Stimulated activated naive B cell treated with anti-CD40 and anti-IgM and Interleukin-4, amounts not matched to agents 10 μg/mL and 1 μg/mL and 100 μg/mL, for 72 hours (primary cell): ENCODE data around the gene LNX2.

ENCODE experiments used
- ATAC-seq, 2 donors: fragments of 150-1000 bp; cut with Tn5 transposase; replicated peaks; 2 replicates each; pipeline ENCODE4 v1.10.0; 2021; ENCODE audit warnings: moderate library complexity in 1 of 2
- DNase-seq: peaks from one replicate; pipeline ENCODE4 v3.0.0; 2021
- H3K27ac Mint-ChIP-seq: one replicate; pipeline ENCODE4 v1.8.0; 2022; ENCODE audit warnings: mild to moderate bottlenecking, mixed read lengths
- H3K27me3 Mint-ChIP-seq, 2 donors: one replicate each; pipeline ENCODE4 v1.8.0; 2022; ENCODE audit warnings: mixed read lengths in 2 of 2
- H3K36me3 Mint-ChIP-seq, 2 donors: one replicate each; pipeline ENCODE4 v1.8.0; 2022; ENCODE audit warnings: mixed read lengths in 2 of 2, mild to moderate bottlenecking in 1 of 2
- H3K4me1 Mint-ChIP-seq, 2 donors: one replicate each; pipeline ENCODE4 v1.8.0; 2022; ENCODE audit warnings: mixed read lengths in 2 of 2, mild to moderate bottlenecking in 1 of 2
- H3K4me3 Mint-ChIP-seq, 2 donors: one replicate each; pipeline ENCODE4 v1.8.0; 2022; ENCODE audit warnings: mild to moderate bottlenecking in 2 of 2, mixed read lengths in 2 of 2, moderate library complexity in 1 of 2
- H3K9me3 Mint-ChIP-seq, 2 donors: one replicate each; pipeline ENCODE4 v1.8.0; 2022; ENCODE audit warnings: mixed read lengths in 2 of 2, mild to moderate bottlenecking in 1 of 2

The LNX2 gene

DNA sequence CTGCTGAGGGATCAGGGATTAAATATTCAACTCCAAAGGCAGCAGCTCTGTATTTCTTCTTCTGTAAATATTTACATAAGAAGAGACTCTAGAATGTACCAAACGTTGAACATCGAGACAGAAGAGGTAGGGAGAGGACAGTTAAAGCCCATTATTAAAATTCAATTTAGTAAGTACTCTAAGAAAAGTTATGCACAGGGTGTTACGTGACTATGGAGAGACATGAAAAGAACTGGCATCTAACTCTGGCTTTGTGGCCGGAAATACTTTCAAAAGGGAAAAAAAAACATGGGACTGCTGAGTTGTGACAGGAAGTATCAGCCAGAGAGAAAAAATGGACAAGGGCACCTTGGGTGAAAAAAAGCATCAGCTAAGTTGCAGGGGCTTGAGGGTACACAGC is 36.7 kb downstream of the LNX2 start:
- H3K4me1 Mint-ChIP-seq, result peaks cover 7 to 18% of the 10 kb centered on the region in 2 donors
- DNase-seq, result no peak
- H3K36me3 Mint-ChIP-seq, result peaks cover 2 to 7% of the 10 kb centered on the region in 2 donors
- no peak for ATAC-seq
- H3K4me3 Mint-ChIP-seq, result no peak overlapping the region
- no peaks in the 10 kb centered on the region for H3K27me3 Mint-ChIP-seq
- H3K9me3 Mint-ChIP-seq, result peaks cover 0 to 4% of the 10 kb centered on the region in 2 donors
- peak overlapping the region; percentile 47 for H3K27ac Mint-ChIP-seq

DNA sequence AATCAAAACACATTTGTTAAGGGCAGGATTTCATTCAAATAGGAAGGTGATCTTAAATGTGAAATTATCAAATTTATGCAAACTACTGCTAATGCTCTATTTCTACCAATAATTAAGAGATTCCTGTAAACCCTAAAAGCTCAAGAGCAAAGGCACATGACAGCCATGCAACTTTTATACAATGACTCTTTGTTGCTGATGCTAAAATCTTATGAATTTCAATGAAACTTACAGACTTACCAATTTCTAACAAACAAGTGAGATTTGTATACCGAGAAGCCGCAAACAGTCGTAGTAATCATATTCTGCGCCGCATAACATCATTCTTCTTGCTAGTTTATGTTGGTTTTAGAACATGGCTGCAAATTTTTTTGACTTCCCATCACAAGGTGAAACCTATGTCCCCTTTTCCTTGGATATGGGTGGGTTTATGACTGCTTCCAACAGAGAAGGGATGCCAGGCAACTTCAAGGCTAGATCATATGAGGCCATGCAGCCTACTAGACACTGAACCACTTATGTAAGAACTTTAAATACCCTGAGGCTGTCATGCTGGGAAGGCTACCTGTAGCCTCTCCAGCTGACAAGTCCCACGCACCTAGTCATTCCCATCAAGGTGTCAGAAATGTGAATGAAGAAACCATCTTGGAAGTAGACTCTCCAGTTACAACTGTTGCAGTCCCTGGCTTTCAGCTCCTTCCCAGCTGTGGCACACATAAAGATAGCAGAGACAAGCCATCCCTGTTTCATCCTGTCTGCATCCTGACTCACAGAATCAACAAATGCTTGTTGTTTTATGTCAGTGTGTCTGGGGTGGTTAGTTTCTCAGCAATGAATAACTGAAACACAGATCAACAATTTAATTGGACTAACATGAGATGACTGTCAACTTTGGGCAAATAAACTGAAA is 42.0 kb downstream of the LNX2 start:
- H3K4me1 Mint-ChIP-seq, result peaks cover 2 to 4% of the 10 kb centered on the region in 2 donors
- no peak overlapping the region for H3K27ac Mint-ChIP-seq

DNA sequence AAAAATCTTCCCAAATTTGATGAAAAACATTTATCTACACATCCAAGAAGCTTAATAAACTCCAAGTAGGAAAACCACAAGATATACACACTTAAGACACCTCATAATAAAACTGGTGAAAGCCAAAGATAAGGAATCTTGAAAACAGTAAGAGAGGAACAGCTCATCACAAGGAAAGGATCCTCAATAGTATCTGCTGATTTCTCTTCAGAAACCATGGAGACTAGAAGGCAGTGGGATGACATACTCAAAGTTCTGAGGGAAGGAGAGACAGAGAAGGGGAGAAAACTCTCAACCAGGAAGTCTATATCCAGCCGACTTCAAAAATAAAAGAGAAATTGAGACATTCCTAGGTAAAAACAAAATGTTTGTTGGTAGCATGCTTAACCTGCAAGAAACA is 45.7 kb downstream of the LNX2 start:
- ATAC-seq, result no peak
- Mint-ChIP-seq H3K27ac (no peak overlapping the region), H3K4me3 (no peak overlapping the region), H3K27me3 (no peaks in the 10 kb centered on the region), H3K9me3 (peaks cover 0 to 3% of the 10 kb centered on the region in 2 donors), H3K4me1 (peaks cover 7 to 11% of the 10 kb centered on the region in 2 donors), H3K36me3 (peaks cover 11 to 20% of the 10 kb centered on the region in 2 donors)
- DNase-seq, result no peak

More for the DNA sequence above, 42.0 kb downstream of the LNX2 start:
- H3K4me3 Mint-ChIP-seq, result no peak overlapping the region
- peaks cover 14 to 21% of the 10 kb centered on the region in 2 donors for H3K36me3 Mint-ChIP-seq
- H3K27me3 Mint-ChIP-seq, result no peaks in the 10 kb centered on the region
- no peak for DNase-seq
- peaks cover 0 to 3% of the 10 kb centered on the region in 2 donors for H3K9me3 Mint-ChIP-seq
- no peak for ATAC-seq

DNA sequence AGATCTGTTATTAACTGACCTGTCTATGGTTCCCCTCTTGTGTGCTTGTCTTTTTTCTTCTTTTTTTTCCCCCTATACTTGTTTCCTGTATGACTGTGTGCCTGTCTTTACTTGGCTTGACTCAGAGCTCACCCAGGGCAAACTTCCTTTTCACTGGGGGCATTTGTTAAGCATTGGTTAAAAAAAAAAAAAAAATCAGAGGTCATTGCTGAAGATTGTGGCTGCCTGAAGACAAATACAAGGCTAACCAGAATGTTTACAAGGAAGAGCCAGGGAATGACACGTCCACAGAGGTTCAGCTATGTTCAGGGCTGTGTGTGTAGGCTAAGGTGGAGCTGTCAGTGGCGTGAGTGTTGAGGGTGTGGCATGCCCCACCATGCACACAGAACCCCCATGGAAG is 47.1 kb downstream of the LNX2 start:
- H3K4me3 Mint-ChIP-seq, result no peak overlapping the region
- ATAC-seq (no peak), DNase-seq (no peak)
- peaks cover 11 to 28% of the 10 kb centered on the region in 2 donors for H3K36me3 Mint-ChIP-seq
- H3K4me1 Mint-ChIP-seq, result peaks cover 7 to 11% of the 10 kb centered on the region in 2 donors
- no peak overlapping the region for H3K27ac Mint-ChIP-seq
- no peaks in the 10 kb centered on the region for H3K27me3 Mint-ChIP-seq
- H3K9me3 Mint-ChIP-seq, result peaks cover 0 to 3% of the 10 kb centered on the region in 2 donors

DNA sequence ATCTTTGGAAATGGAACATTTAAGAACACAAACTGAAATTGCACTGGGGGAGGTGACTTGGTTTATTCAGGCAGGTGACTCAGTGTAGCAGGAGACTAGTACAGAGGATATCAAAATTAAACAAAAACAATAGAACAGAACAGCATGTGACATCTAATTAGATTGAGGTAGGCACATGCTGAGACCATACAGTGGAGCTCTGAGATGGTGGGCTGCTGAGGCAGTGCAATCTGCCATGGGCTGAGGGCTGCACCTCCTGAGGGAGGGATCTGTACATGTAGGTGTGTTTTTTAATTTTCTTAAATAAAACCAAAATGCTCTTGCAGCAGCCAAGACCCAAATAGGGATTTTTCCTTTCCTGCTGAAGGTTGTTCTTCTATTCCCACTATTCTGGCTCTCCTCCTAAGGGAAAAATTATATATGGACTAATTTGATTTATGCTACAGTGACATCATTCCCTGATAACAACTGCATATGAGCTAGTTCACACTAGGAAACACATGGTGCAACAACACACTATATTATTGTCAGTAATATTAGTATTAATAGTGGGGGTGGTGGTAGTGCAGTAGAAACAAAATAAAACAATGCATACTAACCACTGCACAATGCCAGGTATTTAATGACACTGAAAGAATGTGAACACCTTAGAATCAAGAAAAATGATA is 48.0 kb downstream of the LNX2 start:
- Mint-ChIP-seq H3K4me1 (peaks cover 7 to 11% of the 10 kb centered on the region in 2 donors), H3K4me3 (no peak overlapping the region), H3K9me3 (peaks cover 0 to 3% of the 10 kb centered on the region in 2 donors), H3K36me3 (peaks cover 11 to 28% of the 10 kb centered on the region in 2 donors), H3K27me3 (no peaks in the 10 kb centered on the region), H3K27ac (no peak overlapping the region)
- DNase-seq (no peak), ATAC-seq (no peak)

DNA sequence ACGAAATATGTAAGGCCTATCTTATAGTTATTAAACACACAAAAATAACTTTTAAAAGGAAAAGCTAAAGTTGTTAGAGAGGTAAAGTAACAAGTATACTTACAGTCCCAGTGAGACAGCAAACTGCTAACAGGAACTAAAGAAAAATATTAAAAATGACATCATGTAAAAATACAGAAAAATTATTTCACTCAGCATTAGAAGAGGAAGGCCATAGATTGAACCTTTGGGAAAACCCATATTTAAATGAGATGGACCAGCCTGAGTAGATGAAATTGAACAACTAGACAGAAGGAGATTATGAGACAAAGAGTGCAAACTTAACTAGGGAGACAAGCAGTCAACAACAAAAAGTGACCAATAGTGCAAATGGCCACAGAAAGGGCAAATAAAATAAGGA is 49.4 kb downstream of the LNX2 start:
- H3K36me3 Mint-ChIP-seq, result peaks cover 11 to 24% of the 10 kb centered on the region in 2 donors
- no peak overlapping the region for H3K4me3 Mint-ChIP-seq
- no peak for DNase-seq
- no peak overlapping the region for H3K27ac Mint-ChIP-seq
- peaks cover 0 to 3% of the 10 kb centered on the region in 2 donors for H3K9me3 Mint-ChIP-seq
- no peaks in the 10 kb centered on the region for H3K27me3 Mint-ChIP-seq
- peaks cover 7 to 11% of the 10 kb centered on the region in 2 donors for H3K4me1 Mint-ChIP-seq
- peak in 1 of 2 donors; percentile 41 for ATAC-seq

DNA sequence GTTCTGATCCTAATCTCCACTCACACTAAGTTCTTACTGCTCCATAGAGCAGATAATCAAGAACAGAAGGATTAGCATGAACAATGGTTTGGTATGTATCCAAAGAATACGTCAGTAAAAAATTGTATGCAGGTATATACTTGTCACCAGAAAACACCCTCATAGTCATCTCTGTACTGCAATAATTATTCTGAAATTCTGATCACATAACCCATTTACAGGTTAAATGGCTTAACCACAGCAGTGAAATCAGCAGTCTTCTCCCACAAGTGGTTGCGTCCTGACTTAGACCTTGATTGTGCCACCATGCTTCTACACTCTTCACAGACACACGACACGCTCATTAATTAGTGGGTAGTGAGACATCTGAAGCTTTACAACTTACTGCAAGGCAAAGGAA is 50.9 kb downstream of the LNX2 start:
- ATAC-seq (no peak), DNase-seq (no peak)
- Mint-ChIP-seq H3K27ac (no peak overlapping the region), H3K4me1 (peaks cover 7 to 11% of the 10 kb centered on the region in 2 donors), H3K9me3 (peaks cover 0 to 3% of the 10 kb centered on the region in 2 donors), H3K4me3 (no peak overlapping the region), H3K27me3 (no peaks in the 10 kb centered on the region), H3K36me3 (peaks cover 0 to 16% of the 10 kb centered on the region in 2 donors)

DNA sequence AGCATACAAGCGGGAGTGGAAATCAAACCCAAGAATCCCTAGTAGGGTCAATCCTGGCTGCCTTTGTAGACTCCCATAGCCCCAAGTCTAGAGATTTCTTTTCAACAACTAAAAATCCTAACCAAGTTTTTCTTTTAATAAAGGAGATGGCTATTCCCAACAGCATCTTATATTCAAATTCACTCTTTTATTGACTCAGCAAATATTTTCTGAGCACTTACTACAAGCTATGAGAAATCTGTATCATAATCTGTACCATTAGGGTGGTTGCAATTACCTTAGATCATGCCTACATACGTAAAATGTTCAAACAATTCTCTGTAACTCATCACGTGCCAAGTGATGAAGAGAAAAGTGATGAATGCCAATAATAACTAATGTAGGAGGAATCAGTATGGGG is 54.5 kb downstream of the LNX2 start:
- H3K36me3 Mint-ChIP-seq, result peaks cover 7 to 22% of the 10 kb centered on the region in 2 donors
- peaks cover 0 to 1% of the 10 kb centered on the region in 2 donors for H3K4me1 Mint-ChIP-seq
- H3K9me3 Mint-ChIP-seq, result no peaks in the 10 kb centered on the region
- no peak for ATAC-seq
- no peaks in the 10 kb centered on the region for H3K27me3 Mint-ChIP-seq
- DNase-seq, result no peak
- H3K4me3 Mint-ChIP-seq, result no peak overlapping the region
- H3K27ac Mint-ChIP-seq, result no peak overlapping the region

DNA sequence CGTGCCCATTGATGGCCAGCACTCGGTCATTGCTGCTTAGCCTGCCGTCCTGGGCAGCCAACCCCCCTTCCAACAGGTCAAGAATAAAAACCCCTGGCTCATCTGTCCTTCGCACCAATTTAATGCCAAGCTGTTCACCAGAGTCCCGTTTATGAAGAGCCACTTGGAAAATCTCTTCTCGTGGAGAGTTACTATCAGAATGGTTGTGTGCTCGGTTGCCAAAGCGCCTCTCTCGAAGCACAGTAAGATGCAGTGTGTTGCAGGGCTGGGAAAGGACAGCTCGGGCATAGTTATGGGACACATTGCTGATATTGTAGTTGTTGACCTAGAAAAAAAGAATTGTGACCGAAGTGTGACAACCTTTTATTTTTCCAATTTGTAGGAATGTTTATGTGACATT is 57.9 kb downstream of the LNX2 start:
- no peak overlapping the region for H3K4me3 Mint-ChIP-seq
- DNase-seq (no peak), ATAC-seq (no peak)
- no peaks in the 10 kb centered on the region for H3K27me3 Mint-ChIP-seq
- no peaks in the 10 kb centered on the region for H3K9me3 Mint-ChIP-seq
- peaks cover 12 to 15% of the 10 kb centered on the region in 2 donors for H3K36me3 Mint-ChIP-seq
- H3K27ac Mint-ChIP-seq, result no peak overlapping the region
- H3K4me1 Mint-ChIP-seq, result no peaks in the 10 kb centered on the region

DNA sequence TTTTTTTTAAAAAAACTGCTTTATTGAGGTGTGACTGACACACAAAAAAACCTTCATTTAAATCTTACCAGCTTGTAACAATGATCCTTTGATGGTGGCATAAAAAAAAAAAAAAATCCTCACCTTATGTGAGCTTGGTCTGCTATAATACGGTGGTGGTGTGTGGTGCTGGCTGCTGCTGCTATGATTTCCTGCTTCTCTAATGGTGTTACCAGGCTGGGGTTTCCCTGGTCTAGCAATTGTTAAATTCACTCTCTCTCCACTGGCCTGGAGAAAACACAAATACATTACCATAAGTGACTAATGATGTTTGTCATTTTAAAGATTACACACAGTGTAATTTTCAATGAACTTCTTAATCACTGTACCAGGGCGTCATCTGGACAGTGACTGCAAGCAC is 60.6 kb downstream of the LNX2 start:
- H3K27me3 Mint-ChIP-seq, result no peaks in the 10 kb centered on the region
- no peak for DNase-seq
- H3K4me3 Mint-ChIP-seq, result no peak overlapping the region
- peaks cover 24 to 26% of the 10 kb centered on the region in 2 donors for H3K36me3 Mint-ChIP-seq
- no peak overlapping the region for H3K27ac Mint-ChIP-seq
- H3K4me1 Mint-ChIP-seq, result no peaks in the 10 kb centered on the region
- H3K9me3 Mint-ChIP-seq, result no peaks in the 10 kb centered on the region
- no peak for ATAC-seq

DNA sequence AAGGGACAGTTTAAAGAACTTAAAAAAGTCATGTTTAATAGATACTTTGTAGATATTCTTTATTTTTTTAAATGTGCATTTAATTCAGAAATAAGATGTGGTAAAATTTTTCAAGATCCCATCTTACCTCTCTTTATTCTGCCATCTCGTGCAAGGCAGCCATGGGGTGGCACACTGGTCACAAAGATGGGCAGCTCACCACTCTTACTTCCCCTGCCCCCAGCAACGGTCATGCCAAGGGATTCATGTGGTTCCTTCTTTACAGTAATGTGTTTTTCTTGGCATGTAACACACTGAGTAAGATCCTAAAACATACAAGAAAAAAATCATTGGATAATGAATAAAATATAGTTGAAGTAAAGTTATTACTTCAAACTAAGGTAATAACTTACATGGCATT is 64.2 kb downstream of the LNX2 start:
- peaks cover 12 to 26% of the 10 kb centered on the region in 2 donors for H3K36me3 Mint-ChIP-seq
- H3K27me3 Mint-ChIP-seq, result no peaks in the 10 kb centered on the region
- no peaks in the 10 kb centered on the region for H3K9me3 Mint-ChIP-seq
- H3K27ac Mint-ChIP-seq, result no peak overlapping the region
- no peak for DNase-seq
- ATAC-seq, result no peak
- no peak overlapping the region for H3K4me3 Mint-ChIP-seq
- H3K4me1 Mint-ChIP-seq, result no peaks in the 10 kb centered on the region

DNA sequence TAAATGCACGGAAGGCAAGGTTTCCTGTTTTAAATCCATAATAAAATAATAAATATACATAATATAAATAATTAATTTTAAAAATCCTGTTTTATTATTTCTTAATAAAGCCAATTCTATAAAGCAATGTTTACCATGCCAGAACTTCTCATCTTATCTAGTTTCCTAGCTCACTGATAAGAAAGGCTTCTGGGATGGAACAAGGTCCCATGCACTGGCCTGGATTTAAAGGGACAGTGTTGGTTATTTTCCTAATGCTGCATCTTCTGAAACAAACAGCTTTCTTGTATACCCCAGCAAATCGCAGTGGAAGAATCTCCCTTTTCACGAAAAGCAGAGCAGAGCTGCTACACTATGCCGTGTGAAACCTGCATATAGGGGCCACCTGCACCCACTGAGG is 68.8 kb downstream of the LNX2 start:
- Mint-ChIP-seq H3K27ac (no peak overlapping the region), H3K36me3 (peaks cover 32 to 39% of the 10 kb centered on the region in 2 donors), H3K4me3 (no peak overlapping the region), H3K9me3 (no peaks in the 10 kb centered on the region), H3K27me3 (no peaks in the 10 kb centered on the region), H3K4me1 (no peaks in the 10 kb centered on the region)
- ATAC-seq, result no peak
- DNase-seq, result no peak

DNA sequence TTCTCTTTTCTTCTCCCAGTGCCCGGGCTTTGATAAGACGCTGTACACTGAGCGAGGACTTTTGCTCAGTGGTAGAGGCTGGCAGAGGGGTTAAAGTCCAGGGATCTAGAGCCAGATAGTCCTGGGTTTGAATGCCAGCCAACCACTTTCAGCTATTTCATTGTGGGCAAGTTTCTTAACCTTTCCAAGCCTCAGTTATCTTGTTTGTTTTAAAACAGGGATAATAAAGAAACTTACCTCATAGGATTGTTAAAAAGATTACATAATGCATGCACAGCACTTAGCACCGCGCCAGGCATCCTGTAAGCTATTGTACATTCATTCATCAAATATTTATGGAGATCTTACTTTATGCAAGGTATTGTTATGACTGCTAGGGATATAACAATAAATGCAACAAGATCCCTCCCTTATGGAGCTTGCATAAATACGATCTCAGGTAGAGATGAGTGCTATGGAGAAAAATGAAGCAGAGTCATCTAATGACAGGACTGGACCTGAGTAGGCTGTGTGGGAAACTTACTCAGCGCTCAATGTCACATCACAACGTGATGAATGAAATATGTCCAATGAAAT is 70.8 kb downstream of the LNX2 start:
- DNase-seq (no peak), ATAC-seq (no peak)
- Mint-ChIP-seq H3K36me3 (peaks cover 30 to 41% of the 10 kb centered on the region in 2 donors), H3K27ac (no peak overlapping the region), H3K27me3 (no peaks in the 10 kb centered on the region), H3K4me3 (no peak overlapping the region), H3K9me3 (no peaks in the 10 kb centered on the region), H3K4me1 (no peaks in the 10 kb centered on the region)

DNA sequence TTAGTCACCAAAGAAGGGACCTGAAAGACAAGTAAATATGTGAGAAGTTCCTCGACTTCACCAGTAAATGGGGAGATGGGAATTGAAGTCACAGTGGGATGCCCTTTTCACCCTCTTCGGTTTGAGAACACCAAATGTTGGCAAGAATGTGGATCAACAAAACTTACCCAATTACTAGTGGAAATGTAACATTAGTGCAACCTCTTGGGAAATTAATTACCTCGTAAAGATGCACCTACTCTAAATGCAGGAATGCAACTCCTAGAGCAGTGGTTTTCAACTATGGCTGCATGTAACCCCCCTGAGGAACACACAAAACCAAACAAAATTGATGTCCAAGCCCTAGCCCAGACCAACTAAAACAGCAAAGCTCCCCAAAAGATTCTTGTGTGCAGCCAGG is 78.1 kb downstream of the LNX2 start:
- H3K36me3 Mint-ChIP-seq, result peaks cover 9 to 12% of the 10 kb centered on the region in 2 donors
- H3K4me1 Mint-ChIP-seq, result no peaks in the 10 kb centered on the region
- no peak overlapping the region for H3K27ac Mint-ChIP-seq
- no peak overlapping the region for H3K4me3 Mint-ChIP-seq
- H3K9me3 Mint-ChIP-seq, result no peaks in the 10 kb centered on the region
- H3K27me3 Mint-ChIP-seq, result no peaks in the 10 kb centered on the region
- ATAC-seq (no peak), DNase-seq (no peak)
